Glutamatergic neuron (in vitro differentiated cells): ENCODE data around the gene KIF24. TPM values are rescaled to one million over a fixed set of nuclear protein-coding genes. Genes with fewer than 3 reads are reported as not detected.

Experiments used
- DNase-seq: peaks from one replicate; pipeline ENCODE4 v3.0.0; 2022
- H3K27ac Mint-ChIP-seq: one replicate; pipeline ENCODE4 v1.8.0; 2020; ENCODE audit warnings: mild to moderate bottlenecking, mixed read lengths, inconsistent platforms; ENCODE audit not compliant: unreplicated experiment
- H3K27me3 Mint-ChIP-seq: one replicate; pipeline ENCODE4 v1.8.0; 2020; ENCODE audit warnings: mild to moderate bottlenecking, moderate library complexity, mixed read lengths, inconsistent platforms; ENCODE audit not compliant: unreplicated experiment
- H3K36me3 Mint-ChIP-seq: one replicate; pipeline ENCODE4 v1.8.0; 2020; ENCODE audit warnings: mild to moderate bottlenecking, mixed read lengths, inconsistent platforms; ENCODE audit not compliant: unreplicated experiment
- H3K4me1 Mint-ChIP-seq: one replicate; pipeline ENCODE4 v1.8.0; 2020; ENCODE audit warnings: mild to moderate bottlenecking, low read depth, mixed read lengths, inconsistent platforms; ENCODE audit not compliant: unreplicated experiment
- H3K4me3 Mint-ChIP-seq: one replicate; pipeline ENCODE4 v1.8.0; 2020; ENCODE audit warnings: mild to moderate bottlenecking, mixed read lengths, inconsistent platforms; ENCODE audit not compliant: unreplicated experiment
- H3K9me3 Mint-ChIP-seq: one replicate; pipeline ENCODE4 v1.8.0; 2020; ENCODE audit warnings: mild to moderate bottlenecking, moderate library complexity, mixed read lengths, inconsistent platforms; ENCODE audit not compliant: unreplicated experiment
- total RNA-seq: library from RNA; stranded (reverse); fragmentation: NEBNext Ultra II Directional; extraction: Animal tissue kit (Norgen Biotek cat#: 25700); gene quantifications from one replicate; pipeline ENCODE4 v1.2.1, GENCODE V29; 2021; ENCODE audit not compliant: unreplicated experiment
- TF ChIP-seq, protein P1 (sequence below): fragments of 200-600 bp; sonication (generic); IDR thresholded peaks from one replicate; pipeline ENCODE4 v1.5.0; 2021; ENCODE audit not compliant: partially characterized antibody, unreplicated experiment

The KIF24 gene
- total RNA-seq, 1 donor from 2014 or later, result 0.78 TPM

DNA sequence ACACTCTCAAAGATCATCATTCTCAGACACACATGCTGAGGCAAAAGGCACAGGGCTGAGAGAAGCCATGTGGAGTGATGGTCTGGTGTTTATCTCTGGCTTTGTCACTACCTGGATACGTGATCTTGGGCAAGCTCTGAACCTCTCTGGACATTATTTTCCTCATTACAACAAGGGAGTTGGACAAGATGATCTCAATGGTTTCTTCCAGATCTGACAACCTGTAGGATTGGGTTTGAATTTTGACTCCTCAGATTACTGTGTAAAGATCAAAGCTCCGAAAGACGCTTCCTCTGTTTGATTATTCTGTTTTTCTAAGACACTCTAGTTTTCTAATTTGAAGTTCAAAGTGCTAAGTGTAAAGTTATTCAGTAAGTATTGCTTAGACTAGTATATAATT is 20.3 kb upstream of the KIF24 start:
- Mint-ChIP-seq H3K4me1 (no peaks in the 10 kb centered on the region), H3K9me3 (no peaks in the 10 kb centered on the region), H3K4me3 (no peak overlapping the region), H3K36me3 (no peaks in the 10 kb centered on the region), H3K27me3 (no peaks in the 10 kb centered on the region), H3K27ac (no peak overlapping the region)
- TF ChIP-seq, protein P1, sequence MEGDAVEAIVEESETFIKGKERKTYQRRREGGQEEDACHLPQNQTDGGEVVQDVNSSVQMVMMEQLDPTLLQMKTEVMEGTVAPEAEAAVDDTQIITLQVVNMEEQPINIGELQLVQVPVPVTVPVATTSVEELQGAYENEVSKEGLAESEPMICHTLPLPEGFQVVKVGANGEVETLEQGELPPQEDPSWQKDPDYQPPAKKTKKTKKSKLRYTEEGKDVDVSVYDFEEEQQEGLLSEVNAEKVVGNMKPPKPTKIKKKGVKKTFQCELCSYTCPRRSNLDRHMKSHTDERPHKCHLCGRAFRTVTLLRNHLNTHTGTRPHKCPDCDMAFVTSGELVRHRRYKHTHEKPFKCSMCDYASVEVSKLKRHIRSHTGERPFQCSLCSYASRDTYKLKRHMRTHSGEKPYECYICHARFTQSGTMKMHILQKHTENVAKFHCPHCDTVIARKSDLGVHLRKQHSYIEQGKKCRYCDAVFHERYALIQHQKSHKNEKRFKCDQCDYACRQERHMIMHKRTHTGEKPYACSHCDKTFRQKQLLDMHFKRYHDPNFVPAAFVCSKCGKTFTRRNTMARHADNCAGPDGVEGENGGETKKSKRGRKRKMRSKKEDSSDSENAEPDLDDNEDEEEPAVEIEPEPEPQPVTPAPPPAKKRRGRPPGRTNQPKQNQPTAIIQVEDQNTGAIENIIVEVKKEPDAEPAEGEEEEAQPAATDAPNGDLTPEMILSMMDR, result no peak
- DNase-seq, result no peak

DNA sequence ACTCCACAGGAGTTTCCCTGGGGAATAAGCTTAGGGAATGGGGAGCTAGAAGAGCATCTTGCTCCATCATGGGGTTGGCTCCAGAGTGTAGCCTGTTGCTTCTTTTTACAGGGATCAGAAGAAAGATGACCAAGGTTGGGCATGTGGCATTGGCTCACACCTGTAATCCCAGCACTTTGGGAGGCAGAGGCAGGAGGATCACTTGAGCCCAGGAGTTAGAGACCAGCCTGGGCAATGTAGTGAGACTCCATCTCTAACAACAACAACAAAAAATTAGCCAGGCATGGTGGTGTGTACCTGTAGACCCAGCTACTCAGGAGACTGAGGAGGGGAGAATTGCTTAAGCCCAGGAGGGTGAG is 18.7 kb upstream of the KIF24 start:
- no peak for DNase-seq
- H3K36me3 Mint-ChIP-seq, result no peaks in the 10 kb centered on the region
- H3K4me3 Mint-ChIP-seq, result no peak overlapping the region
- TF ChIP-seq, protein P1, result no peak
- H3K27me3 Mint-ChIP-seq, result no peaks in the 10 kb centered on the region
- no peaks in the 10 kb centered on the region for H3K9me3 Mint-ChIP-seq
- no peaks in the 10 kb centered on the region for H3K4me1 Mint-ChIP-seq
- H3K27ac Mint-ChIP-seq, result no peak overlapping the region

DNA sequence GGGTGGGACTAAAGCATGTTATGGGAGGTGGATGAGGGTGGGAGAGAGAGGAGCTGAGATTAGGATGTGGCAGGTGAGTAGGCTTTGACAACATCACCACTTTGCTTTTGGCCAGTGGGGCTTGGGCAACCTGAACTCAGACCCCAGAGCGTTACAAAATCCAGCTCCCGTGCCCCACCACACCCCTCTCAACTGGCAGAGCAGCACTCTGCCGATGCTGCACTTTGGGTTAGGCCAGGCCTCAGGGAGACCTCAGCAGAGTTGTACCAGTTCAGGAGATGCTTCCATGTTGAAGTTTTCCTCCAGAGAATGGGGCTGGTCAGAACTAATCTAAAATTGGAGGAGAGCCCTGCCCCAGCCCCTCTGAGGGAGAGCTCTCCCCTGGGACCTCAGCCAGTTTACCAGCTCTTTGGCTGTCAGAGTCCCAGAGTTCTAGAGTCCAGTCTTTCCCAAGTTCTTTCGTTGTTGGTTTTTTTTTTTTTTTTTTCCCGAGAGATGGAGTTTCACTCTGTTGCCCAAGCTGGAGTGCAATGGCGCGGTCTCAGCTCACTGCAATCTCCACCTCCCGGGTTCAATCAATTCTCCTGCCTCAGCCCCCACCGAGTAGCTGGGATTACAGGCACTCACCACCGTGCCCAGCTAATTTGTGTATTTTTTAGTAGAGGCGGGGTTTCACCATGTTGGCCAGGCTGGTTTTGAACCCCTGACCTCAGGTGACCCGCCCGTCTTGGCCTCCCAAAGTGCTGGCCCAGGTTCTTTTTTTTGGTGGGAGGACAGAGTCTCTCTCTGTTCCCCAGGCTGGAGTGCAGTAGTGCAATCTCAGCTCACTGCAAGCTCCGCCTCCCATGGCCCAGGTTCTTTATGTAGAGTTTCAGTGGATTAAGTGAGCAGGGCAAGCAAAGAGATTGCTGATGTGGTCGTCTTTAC is 18.1 kb upstream of the KIF24 start:
- Mint-ChIP-seq H3K4me3 (no peak overlapping the region), H3K9me3 (no peaks in the 10 kb centered on the region), H3K27ac (no peak overlapping the region), H3K36me3 (no peaks in the 10 kb centered on the region), H3K27me3 (no peaks in the 10 kb centered on the region), H3K4me1 (no peaks in the 10 kb centered on the region)
- TF ChIP-seq, protein P1, result no peak
- no peak for DNase-seq

DNA sequence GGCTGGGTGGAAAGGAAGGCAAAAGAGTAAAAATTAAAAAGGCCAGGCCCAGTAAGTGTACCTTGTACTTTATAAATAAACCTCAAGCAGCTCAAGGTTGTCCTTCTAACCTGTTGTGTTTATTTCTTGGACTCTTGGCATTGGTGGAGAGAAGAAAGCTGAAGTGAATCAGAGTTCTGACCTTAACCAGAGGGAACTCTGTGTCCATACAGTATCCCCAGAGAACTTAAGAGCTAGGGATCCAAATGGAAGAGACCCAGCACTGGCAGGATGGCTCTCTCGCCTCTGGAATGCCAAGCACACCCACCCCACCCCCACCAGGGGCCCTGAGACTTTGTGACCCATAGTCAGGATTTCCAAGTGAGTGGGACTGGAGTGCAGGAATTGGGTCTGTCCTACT is 14.5 kb upstream of the KIF24 start:
- no peaks in the 10 kb centered on the region for H3K9me3 Mint-ChIP-seq
- no peak overlapping the region for H3K27ac Mint-ChIP-seq
- H3K4me3 Mint-ChIP-seq, result no peak overlapping the region

DNA sequence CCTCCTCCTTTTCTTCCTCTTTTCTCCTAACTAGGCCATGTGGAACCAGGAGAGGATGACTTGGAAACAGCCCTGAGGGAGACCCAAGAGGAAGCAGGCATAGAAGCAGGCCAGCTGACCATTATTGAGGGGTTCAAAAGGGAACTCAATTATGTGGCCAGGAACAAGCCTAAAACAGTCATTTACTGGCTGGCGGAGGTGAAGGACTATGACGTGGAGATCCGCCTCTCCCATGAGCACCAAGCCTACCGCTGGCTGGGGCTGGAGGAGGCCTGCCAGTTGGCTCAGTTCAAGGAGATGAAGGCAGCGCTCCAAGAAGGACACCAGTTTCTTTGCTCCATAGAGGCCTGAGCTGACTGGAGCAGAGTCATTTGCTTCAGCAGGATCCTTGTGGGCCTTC is 14.0 kb upstream of the KIF24 start:
- Mint-ChIP-seq H3K4me1 (no peaks in the 10 kb centered on the region), H3K4me3 (no peak overlapping the region), H3K9me3 (no peaks in the 10 kb centered on the region), H3K27ac (no peak overlapping the region), H3K27me3 (peaks cover 2% of the 10 kb centered on the region), H3K36me3 (no peaks in the 10 kb centered on the region)
- TF ChIP-seq, protein P1, result no peak
- DNase-seq, result no peak

More for the DNA sequence above, 14.5 kb upstream of the KIF24 start:
- DNase-seq, result no peak
- H3K4me1 Mint-ChIP-seq, result no peaks in the 10 kb centered on the region
- peaks cover 2% of the 10 kb centered on the region for H3K27me3 Mint-ChIP-seq
- no peaks in the 10 kb centered on the region for H3K36me3 Mint-ChIP-seq
- TF ChIP-seq, protein P1, result no peak
